ENCODE measurements around the gene MPI.
A peak's percentile ranks its signal among the peaks of the same experiment; 100 is the strongest.

The MPI gene

GRCh38 chr15:74937590-74938371, 47.9 kb downstream of the MPI start, which contains the start of gene COX5A:
Gene COX5A, minus strand, starts transcription at chr15:74938073. Its CDS starts 59 bp downstream, at chr15:74938014.
- DNase-seq, result peak; percentile 98

GRCh38 chr15:74950078-74950908, 60.5 kb downstream of the MPI start:
- peak; percentile 96 for DNase-seq

- no peak for DNase-seq
Measured at GRCh38 chr15:74951006-74951405, 61.2 kb downstream of the MPI start.

Data from eye (tissue), 1 donor.